KOPT-K1 (cell line): ENCODE data around the gene PTX3.

Experiments used
- H3K27ac ChIP-seq: fragments of 200-600 bp; sonication (generic); 2 replicates; pipeline ENCODE4 v1.5.1; 2016; ENCODE audit warnings: antibody characterized with exemption, mild to moderate bottlenecking, low read depth, low read length; ENCODE audit not compliant: poor library complexity, severe bottlenecking
- H3K36me3 ChIP-seq: fragments of 200-600 bp; sonication (generic); 2 replicates; pipeline ENCODE4 v1.5.1; 2017; ENCODE audit warnings: antibody characterized with exemption, mild to moderate bottlenecking, low read length, moderate library complexity; ENCODE audit not compliant: insufficient read depth
- H3K9me3 ChIP-seq: fragments of 200-600 bp; sonication (generic); 2 replicates; pipeline ENCODE4 v1.5.1; 2017; ENCODE audit warnings: antibody characterized with exemption, low read length, mild to moderate bottlenecking; ENCODE audit not compliant: insufficient read depth, poor library complexity, severe bottlenecking

Gene PTX3

GRCh38 chr3:157412323-157412855 lies 24.3 kb upstream of the PTX3 start:
- Histone ChIP-seq H3K9me3 (no peaks in the 10 kb centered on the region), H3K27ac (no peak overlapping the region), H3K36me3 (no peaks in the 10 kb centered on the region)

GRCh38 chr3:157414861-157415260 lies 21.8 kb upstream of the PTX3 start:
- H3K27ac ChIP-seq: no peak overlapping the region
- H3K9me3 ChIP-seq: no peaks in the 10 kb centered on the region
- no peaks in the 10 kb centered on the region for H3K36me3 ChIP-seq

GRCh38 chr3:157416347-157417087 lies 20.1 kb upstream of the PTX3 start:
- Histone ChIP-seq H3K9me3 (no peaks in the 10 kb centered on the region), H3K27ac (no peak overlapping the region), H3K36me3 (no peaks in the 10 kb centered on the region)

GRCh38 chr3:157417247-157417646 lies 19.4 kb upstream of the PTX3 start:
- Histone ChIP-seq H3K27ac (no peak overlapping the region), H3K36me3 (no peaks in the 10 kb centered on the region), H3K9me3 (no peaks in the 10 kb centered on the region)

- no peaks in the 10 kb centered on the region for H3K36me3 ChIP-seq
- H3K9me3 ChIP-seq: no peaks in the 10 kb centered on the region
- no peak overlapping the region for H3K27ac ChIP-seq
These were observed 18.5 kb upstream of the PTX3 start for GRCh38 chr3:157418104-157418503.

GRCh38 chr3:157420606-157421130 lies 16.0 kb upstream of the PTX3 start:
- no peaks in the 10 kb centered on the region for H3K36me3 ChIP-seq
- no peaks in the 10 kb centered on the region for H3K9me3 ChIP-seq
- H3K27ac ChIP-seq: no peak overlapping the region

- H3K9me3 ChIP-seq: no peaks in the 10 kb centered on the region
- no peak overlapping the region for H3K27ac ChIP-seq
- H3K36me3 ChIP-seq: no peaks in the 10 kb centered on the region
These were observed 13.3 kb upstream of the PTX3 start for GRCh38 chr3:157423337-157423736.

- H3K27ac ChIP-seq: no peak overlapping the region
- no peaks in the 10 kb centered on the region for H3K9me3 ChIP-seq
- H3K36me3 ChIP-seq: no peaks in the 10 kb centered on the region
These were observed 8.7 kb upstream of the PTX3 start for GRCh38 chr3:157427901-157428300.

GRCh38 chr3:157428853-157429252 lies 7.8 kb upstream of the PTX3 start:
- H3K27ac ChIP-seq: no peak overlapping the region
- no peaks in the 10 kb centered on the region for H3K36me3 ChIP-seq
- H3K9me3 ChIP-seq: no peaks in the 10 kb centered on the region

GRCh38 chr3:157429708-157430107 lies 6.9 kb upstream of the PTX3 start:
- no peak overlapping the region for H3K27ac ChIP-seq
- H3K36me3 ChIP-seq: no peaks in the 10 kb centered on the region

GRCh38 chr3:157438194-157438730 lies 1.6 kb downstream of the PTX3 start:
- H3K36me3 ChIP-seq: no peaks in the 10 kb centered on the region
- no peak overlapping the region for H3K27ac ChIP-seq

More at GRCh38 chr3:157429708-157430107, 6.9 kb upstream of the PTX3 start:
- H3K9me3 ChIP-seq: no peaks in the 10 kb centered on the region

GRCh38 chr3:157441102-157441624 lies 4.5 kb downstream of the PTX3 start:
- H3K9me3 ChIP-seq: no peaks in the 10 kb centered on the region
- no peaks in the 10 kb centered on the region for H3K36me3 ChIP-seq
- H3K27ac ChIP-seq: no peak overlapping the region

More at GRCh38 chr3:157438194-157438730, 1.6 kb downstream of the PTX3 start:
- H3K9me3 ChIP-seq: no peaks in the 10 kb centered on the region

- Histone ChIP-seq H3K36me3 (no peaks in the 10 kb centered on the region), H3K27ac (no peak overlapping the region), H3K9me3 (no peaks in the 10 kb centered on the region)
These were observed 6.1 kb downstream of the PTX3 start for GRCh38 chr3:157442729-157443128.

- Histone ChIP-seq H3K27ac (no peak overlapping the region), H3K9me3 (peaks cover 7% of the 10 kb centered on the region), H3K36me3 (no peaks in the 10 kb centered on the region)
These were observed 7.5 kb downstream of the PTX3 start for GRCh38 chr3:157443905-157444796.

GRCh38 chr3:157444797-157445184 lies 8.1 kb downstream of the PTX3 start:
- H3K36me3 ChIP-seq: no peaks in the 10 kb centered on the region
- H3K9me3 ChIP-seq: peaks cover 7% of the 10 kb centered on the region
- no peak overlapping the region for H3K27ac ChIP-seq
